HCT116 (cell line): ENCODE data around the gene BNC2.

ENCODE experiments used
- EZH2 ChIP-seq: fragments of 200-600 bp; sonication (generic); IDR thresholded peaks from 2 replicates; pipeline ENCODE4 v1.6.1; 2017; ENCODE audit warnings: antibody characterized with exemption, mixed run types
- JUND ChIP-seq: IDR thresholded peaks from 2 replicates; pipeline ENCODE4 v1.6.1; 2012

- TF ChIP-seq EZH2 (no peak), JUND (no peak)
Observed at GRCh38 chr9:16611983-16612382, 258.5 kb downstream of the BNC2 start.
